Ishikawa (cell line): Measurements from ENCODE around the gene CACNB3.

Experiments used
- EP300 ChIP-seq: IDR thresholded peaks from 2 replicates; pipeline ENCODE4 v1.6.1; 2012; ENCODE audit warnings: borderline replicate concordance
- FOXM1 ChIP-seq: IDR thresholded peaks from 2 replicates; pipeline ENCODE4 v1.6.1; 2012; ENCODE audit warnings: low read depth, borderline replicate concordance
- MAX ChIP-seq: IDR thresholded peaks from 2 replicates; pipeline ENCODE4 v1.6.1; 2012
- NFIC ChIP-seq: IDR thresholded peaks from 2 replicates; pipeline ENCODE4 v1.6.1; 2012
- RAD21 ChIP-seq: IDR thresholded peaks from 2 replicates; pipeline ENCODE4 v1.6.1; 2012; ENCODE audit warnings: low read depth
- REST ChIP-seq: IDR thresholded peaks from 2 replicates; pipeline ENCODE4 v1.6.1; 2012; ENCODE audit warnings: low read depth, mild to moderate bottlenecking
- TAF1 ChIP-seq: IDR thresholded peaks from 2 replicates; pipeline ENCODE4 v1.6.1; 2012; ENCODE audit warnings: low read depth, mild to moderate bottlenecking
- USF1 ChIP-seq: IDR thresholded peaks from 2 replicates; pipeline ENCODE4 v1.6.1; 2012
- YY1 ChIP-seq: IDR thresholded peaks from 2 replicates; pipeline ENCODE4 v1.6.1; 2012; ENCODE audit warnings: low read depth
- ZBTB7A ChIP-seq: IDR thresholded peaks from 2 replicates; pipeline ENCODE4 v1.6.1; 2012; ENCODE audit warnings: low read depth

- TF ChIP-seq RAD21 = no peak
- no peak for TF ChIP-seq MAX
- no peak for TF ChIP-seq EP300
- TF ChIP-seq ZBTB7A = no peak
- no peak for TF ChIP-seq NFIC
- TF ChIP-seq REST = no peak
- TF ChIP-seq YY1 = no peak
- no peak for TF ChIP-seq FOXM1
- no peak for TF ChIP-seq TAF1
- no peak for TF ChIP-seq USF1
Observed at GRCh38 chr12:48826209-48826855, 8.0 kb downstream of the CACNB3 start.
